T-helper 2 cell treated with Interferon-gamma antibody and Interleukin-4, amounts not matched to agents 5 μg/mL and 100 μg/mL, for 36 hours (primary cell): Measurements from ENCODE around the gene PRLR.

Experiments
- DNase-seq: peaks from one replicate; pipeline ENCODE4 v3.0.0; 2021; ENCODE audit warnings: low spot score
- H3K27ac Mint-ChIP-seq: one replicate; pipeline ENCODE4 v1.8.0; 2021; ENCODE audit warnings: mild to moderate bottlenecking, mixed read lengths
- H3K27me3 Mint-ChIP-seq: one replicate; pipeline ENCODE4 v1.8.0; 2021; ENCODE audit warnings: low read depth, mixed read lengths
- H3K36me3 Mint-ChIP-seq: one replicate; pipeline ENCODE4 v1.8.0; 2021; ENCODE audit warnings: low read depth, mixed read lengths
- H3K4me1 Mint-ChIP-seq: one replicate; pipeline ENCODE4 v1.8.0; 2021; ENCODE audit warnings: low read depth, mixed read lengths
- H3K4me3 Mint-ChIP-seq: one replicate; pipeline ENCODE4 v1.8.0; 2022; ENCODE audit warnings: mild to moderate bottlenecking, moderate library complexity, mixed read lengths
- H3K9me3 Mint-ChIP-seq: one replicate; pipeline ENCODE4 v1.8.0; 2021; ENCODE audit warnings: mixed read lengths

PRLR gene

GRCh38 chr5:35172533-35172932 is 57.8 kb downstream of the PRLR start:
- Mint-ChIP-seq H3K4me1 (no peaks in the 10 kb centered on the region), H3K36me3 (no peaks in the 10 kb centered on the region), H3K27me3 (no peaks in the 10 kb centered on the region), H3K9me3 (peaks cover 2% of the 10 kb centered on the region), H3K27ac (no peak overlapping the region), H3K4me3 (no peak overlapping the region)
- DNase-seq = no peak

DNA sequence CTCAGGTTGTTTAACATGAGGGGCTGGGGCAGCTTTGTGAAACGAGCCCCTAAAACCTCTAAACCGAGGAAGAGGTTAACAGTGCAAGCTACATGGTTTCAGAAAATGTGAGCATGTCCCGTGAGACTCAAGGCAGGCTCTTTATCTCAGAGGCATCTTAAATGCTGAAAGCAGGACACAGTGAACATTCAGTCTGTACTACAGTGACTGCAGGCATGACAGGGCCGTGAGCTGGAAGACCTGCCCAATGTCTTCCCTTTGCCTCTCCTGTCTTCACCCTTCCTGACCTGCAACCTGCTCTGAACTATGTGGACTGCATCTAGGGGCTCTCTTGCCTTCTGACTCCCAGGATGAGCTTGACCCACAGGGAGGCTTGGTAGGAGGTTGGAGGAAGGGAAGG is 58.3 kb downstream of the PRLR start:
- no peak for DNase-seq
- H3K36me3 Mint-ChIP-seq = no peaks in the 10 kb centered on the region
- H3K9me3 Mint-ChIP-seq = peaks cover 7% of the 10 kb centered on the region
- H3K27ac Mint-ChIP-seq = no peak overlapping the region
- no peaks in the 10 kb centered on the region for H3K4me1 Mint-ChIP-seq
- no peaks in the 10 kb centered on the region for H3K27me3 Mint-ChIP-seq
- H3K4me3 Mint-ChIP-seq = no peak overlapping the region

- H3K4me1 Mint-ChIP-seq = no peaks in the 10 kb centered on the region
- no peak overlapping the region for H3K27ac Mint-ChIP-seq
- no peaks in the 10 kb centered on the region for H3K27me3 Mint-ChIP-seq
- no peak overlapping the region for H3K4me3 Mint-ChIP-seq
- no peaks in the 10 kb centered on the region for H3K36me3 Mint-ChIP-seq
- H3K9me3 Mint-ChIP-seq = peaks cover 8% of the 10 kb centered on the region
- no peak for DNase-seq
Observed at GRCh38 chr5:35171078-35171477, 59.2 kb downstream of the PRLR start.

GRCh38 chr5:35166043-35166442 is 64.2 kb downstream of the PRLR start:
- H3K9me3 Mint-ChIP-seq = peaks cover 8% of the 10 kb centered on the region
- H3K27ac Mint-ChIP-seq = no peak overlapping the region
- H3K27me3 Mint-ChIP-seq = no peaks in the 10 kb centered on the region
- DNase-seq = no peak
- no peak overlapping the region for H3K4me3 Mint-ChIP-seq
- no peaks in the 10 kb centered on the region for H3K4me1 Mint-ChIP-seq
- H3K36me3 Mint-ChIP-seq = no peaks in the 10 kb centered on the region

DNA sequence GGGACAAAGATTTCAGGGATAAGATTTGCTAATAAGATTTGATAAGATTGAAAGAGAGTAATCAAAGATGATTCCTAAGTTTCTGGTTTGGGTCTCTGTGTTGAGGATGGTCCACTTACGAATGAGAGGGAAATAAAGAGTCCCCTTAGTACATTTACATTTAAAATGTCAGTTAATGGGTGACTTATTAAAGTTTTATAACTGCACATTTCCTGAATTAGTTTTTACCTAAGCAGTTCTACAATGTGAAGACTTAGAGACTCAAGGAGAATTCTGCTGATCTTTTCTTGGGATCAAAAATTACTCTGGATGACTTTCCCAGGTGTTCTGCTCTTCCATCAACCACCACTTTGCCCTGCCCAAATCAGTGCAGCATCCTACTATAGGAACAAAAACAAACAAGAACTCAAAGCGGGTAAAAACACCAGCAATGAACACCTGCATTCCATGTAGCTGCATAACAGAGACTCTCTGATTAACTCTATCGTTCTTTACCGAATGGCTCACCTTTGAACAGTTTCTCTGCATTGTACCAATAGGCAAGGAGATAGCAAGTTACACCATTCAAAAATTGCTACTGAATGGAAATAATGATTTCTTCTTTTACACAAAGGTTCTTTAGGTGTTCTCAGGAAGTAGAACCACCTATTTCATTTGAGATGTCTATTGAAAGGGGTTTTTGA is 65.3 kb downstream of the PRLR start:
- Mint-ChIP-seq H3K27ac (no peak overlapping the region), H3K9me3 (peaks cover 8% of the 10 kb centered on the region), H3K4me1 (no peaks in the 10 kb centered on the region), H3K4me3 (no peak overlapping the region), H3K36me3 (no peaks in the 10 kb centered on the region), H3K27me3 (no peaks in the 10 kb centered on the region)
- DNase-seq = no peak

- H3K4me1 Mint-ChIP-seq = no peaks in the 10 kb centered on the region
- no peak overlapping the region for H3K27ac Mint-ChIP-seq
- no peak overlapping the region for H3K4me3 Mint-ChIP-seq
- no peaks in the 10 kb centered on the region for H3K36me3 Mint-ChIP-seq
- H3K9me3 Mint-ChIP-seq = peaks cover 8% of the 10 kb centered on the region
- H3K27me3 Mint-ChIP-seq = peaks cover 3% of the 10 kb centered on the region
- DNase-seq = no peak
Observed at GRCh38 chr5:35163710-35164033, 66.6 kb downstream of the PRLR start.

DNA sequence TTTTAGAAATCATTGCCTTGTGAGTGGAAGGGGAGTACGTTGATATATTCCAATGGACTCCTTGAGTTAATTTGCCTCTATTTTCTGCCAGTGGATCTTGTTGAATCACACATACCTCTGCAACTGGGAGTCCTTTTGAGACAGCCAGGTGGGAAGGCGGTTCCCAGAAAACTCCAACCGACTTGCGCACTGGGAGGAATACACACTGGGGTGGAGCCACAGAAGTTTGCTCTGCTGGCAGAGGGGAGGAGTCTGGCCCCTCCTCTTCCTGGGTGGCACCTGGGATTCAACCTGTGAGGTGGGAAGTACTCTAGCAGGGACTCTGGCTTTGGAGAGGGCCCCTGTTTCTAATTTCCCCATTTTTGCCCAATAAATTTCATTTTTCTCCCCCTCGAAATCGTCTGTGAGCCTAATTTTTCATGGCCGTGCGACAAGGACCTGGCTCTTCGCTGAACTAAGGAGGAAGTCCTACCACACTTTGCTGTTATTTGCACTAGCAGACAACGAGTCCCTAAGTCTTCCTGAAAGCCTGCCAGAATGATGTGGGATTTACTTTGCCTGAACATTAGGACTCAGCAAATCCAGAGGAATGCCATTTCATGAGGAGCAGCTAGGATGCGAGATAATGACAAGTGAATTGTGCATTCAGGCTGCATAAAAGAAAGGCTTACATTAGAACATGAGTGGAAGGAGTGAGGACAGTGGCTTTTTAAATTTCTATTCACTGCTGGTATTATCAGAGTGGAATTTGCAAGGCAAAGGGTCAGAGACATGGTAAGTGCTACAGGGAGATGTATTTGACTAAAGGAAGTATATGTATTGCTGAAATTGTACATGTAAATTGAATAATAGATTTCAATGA is 67.2 kb downstream of the PRLR start:
- Mint-ChIP-seq H3K9me3 (peaks cover 8% of the 10 kb centered on the region), H3K4me3 (no peak overlapping the region), H3K4me1 (no peaks in the 10 kb centered on the region), H3K36me3 (no peaks in the 10 kb centered on the region), H3K27ac (no peak overlapping the region), H3K27me3 (peaks cover 3% of the 10 kb centered on the region)
- no peak for DNase-seq

DNA sequence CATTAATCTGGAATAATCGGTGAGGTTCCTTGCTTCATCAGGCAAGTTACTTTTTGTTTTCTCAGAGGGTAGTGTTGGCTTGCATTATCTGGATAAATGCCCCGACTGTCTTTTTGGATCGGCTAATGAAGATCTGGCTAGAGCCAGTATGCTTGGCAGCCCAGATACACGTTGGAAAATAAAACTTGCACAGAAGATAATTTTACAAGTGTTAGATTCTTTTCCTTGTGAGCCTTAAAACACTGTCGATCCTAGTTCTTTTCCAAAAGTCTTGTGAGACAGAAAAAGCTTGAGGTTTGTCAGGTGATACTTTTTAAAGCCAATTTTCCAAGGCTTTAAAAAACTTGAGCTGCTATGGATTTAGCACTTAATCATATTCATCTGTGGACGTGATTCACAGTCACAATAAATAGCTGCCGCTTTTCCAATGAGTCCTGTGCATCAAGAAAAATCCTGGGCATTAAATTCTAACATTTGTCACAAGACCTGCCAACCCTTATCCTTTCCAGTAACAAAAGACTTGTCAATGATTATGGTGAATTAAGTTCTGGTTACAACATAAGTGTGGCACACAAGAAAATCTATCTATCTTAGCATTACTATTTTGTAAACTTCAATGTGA is 68.5 kb downstream of the PRLR start:
- Mint-ChIP-seq H3K36me3 (no peaks in the 10 kb centered on the region), H3K4me1 (no peaks in the 10 kb centered on the region), H3K27ac (no peak overlapping the region), H3K9me3 (no peaks in the 10 kb centered on the region), H3K27me3 (peaks cover 3% of the 10 kb centered on the region), H3K4me3 (no peak overlapping the region)
- no peak for DNase-seq

DNA sequence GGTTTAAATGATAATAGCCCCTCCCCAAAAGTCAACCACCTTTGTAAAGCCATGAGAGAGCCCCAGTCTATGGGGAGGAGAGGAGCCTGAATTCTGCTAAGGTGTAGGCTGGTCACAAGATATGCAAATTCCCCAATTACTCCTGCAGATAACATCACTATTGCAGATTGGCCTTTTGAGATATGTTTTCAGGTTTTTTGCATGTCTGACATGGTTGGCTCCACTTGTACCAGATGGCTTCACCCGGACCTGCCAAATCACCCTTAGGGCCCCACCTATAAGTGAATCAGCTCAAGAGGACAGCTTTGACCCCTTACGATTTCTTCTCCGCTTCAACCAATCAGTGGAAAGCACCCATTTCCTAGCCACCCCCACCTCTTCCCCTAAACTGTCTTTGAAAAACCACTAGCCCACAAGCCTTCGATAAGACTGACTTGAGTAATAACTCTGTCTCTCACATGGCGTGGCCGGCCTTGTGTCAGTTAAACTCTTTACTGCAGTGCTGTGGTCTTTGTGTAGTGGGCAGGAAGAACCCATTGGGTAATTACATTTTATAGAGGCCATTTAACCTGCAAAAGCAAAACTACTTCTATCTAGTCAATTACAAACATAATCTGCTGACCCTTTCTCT is 69.7 kb downstream of the PRLR start:
- Mint-ChIP-seq H3K9me3 (no peaks in the 10 kb centered on the region), H3K4me1 (no peaks in the 10 kb centered on the region), H3K27ac (no peak overlapping the region), H3K36me3 (no peaks in the 10 kb centered on the region), H3K27me3 (peaks cover 3% of the 10 kb centered on the region), H3K4me3 (no peak overlapping the region)
- DNase-seq = no peak

DNA sequence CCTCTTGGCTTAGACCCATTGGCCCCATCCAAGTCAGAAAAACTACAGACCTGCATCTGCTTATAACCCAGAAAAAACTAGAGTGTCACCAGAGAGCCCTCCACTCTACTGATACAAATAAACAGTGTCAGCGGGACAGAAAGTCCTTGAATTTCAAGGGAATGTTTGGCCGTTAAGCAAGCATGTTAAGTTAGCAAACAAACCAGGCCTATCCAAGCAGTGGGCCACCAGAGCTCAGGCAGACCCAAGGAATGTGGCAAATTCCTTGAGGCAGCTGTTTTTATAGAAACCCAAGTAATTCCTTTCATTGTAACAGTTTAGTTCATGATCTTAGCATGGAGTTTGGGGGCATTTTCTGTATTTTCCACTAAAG is 70.9 kb downstream of the PRLR start:
- no peak for DNase-seq
- Mint-ChIP-seq H3K9me3 (no peaks in the 10 kb centered on the region), H3K36me3 (no peaks in the 10 kb centered on the region), H3K4me3 (no peak overlapping the region), H3K27me3 (peaks cover 3% of the 10 kb centered on the region), H3K27ac (no peak overlapping the region), H3K4me1 (no peaks in the 10 kb centered on the region)

DNA sequence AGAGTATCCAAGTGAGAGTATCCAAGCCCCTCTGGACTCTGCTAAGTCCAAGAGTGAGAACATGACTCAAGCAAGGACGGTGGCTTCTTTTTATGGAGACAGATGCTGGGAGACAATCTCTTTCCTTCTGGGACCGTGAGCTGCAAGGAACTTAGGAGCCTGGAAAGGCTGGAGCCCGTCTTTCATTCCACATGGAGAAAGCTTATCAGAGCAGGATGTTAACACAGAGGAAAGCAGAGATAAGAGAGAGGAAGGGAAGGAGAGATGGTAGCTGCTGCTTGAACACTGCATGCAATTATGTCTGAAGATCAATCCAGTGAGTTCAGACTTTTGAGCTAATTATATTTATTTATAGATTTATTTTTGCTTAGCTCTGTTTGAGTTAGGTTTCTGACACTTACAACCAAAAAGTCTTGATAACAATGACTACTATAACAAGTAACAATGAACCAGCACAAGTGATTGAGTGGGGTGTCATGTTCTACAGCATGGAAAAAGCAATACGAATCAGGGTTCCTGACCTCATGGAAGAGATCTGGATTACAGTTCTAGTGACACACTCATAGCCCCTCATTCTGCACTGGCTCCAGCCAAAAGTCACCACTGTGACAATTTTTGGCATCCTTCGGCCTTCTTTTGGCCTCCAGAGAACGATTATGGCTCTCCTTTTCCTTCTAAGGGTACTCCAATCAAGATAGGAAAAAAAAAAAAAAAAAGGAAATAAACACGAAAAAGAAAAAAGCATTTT is 71.5 kb downstream of the PRLR start:
- Mint-ChIP-seq H3K36me3 (no peaks in the 10 kb centered on the region), H3K27ac (no peak overlapping the region), H3K4me3 (no peak overlapping the region), H3K9me3 (no peaks in the 10 kb centered on the region), H3K4me1 (no peaks in the 10 kb centered on the region), H3K27me3 (peaks cover 3% of the 10 kb centered on the region)
- DNase-seq = no peak

GRCh38 chr5:35158204-35158603 is 72.1 kb downstream of the PRLR start:
- H3K4me3 Mint-ChIP-seq = no peak overlapping the region
- H3K27me3 Mint-ChIP-seq = peaks cover 3% of the 10 kb centered on the region
- no peak overlapping the region for H3K27ac Mint-ChIP-seq
- H3K36me3 Mint-ChIP-seq = no peaks in the 10 kb centered on the region
- no peak for DNase-seq
- H3K4me1 Mint-ChIP-seq = no peaks in the 10 kb centered on the region
- H3K9me3 Mint-ChIP-seq = no peaks in the 10 kb centered on the region

DNA sequence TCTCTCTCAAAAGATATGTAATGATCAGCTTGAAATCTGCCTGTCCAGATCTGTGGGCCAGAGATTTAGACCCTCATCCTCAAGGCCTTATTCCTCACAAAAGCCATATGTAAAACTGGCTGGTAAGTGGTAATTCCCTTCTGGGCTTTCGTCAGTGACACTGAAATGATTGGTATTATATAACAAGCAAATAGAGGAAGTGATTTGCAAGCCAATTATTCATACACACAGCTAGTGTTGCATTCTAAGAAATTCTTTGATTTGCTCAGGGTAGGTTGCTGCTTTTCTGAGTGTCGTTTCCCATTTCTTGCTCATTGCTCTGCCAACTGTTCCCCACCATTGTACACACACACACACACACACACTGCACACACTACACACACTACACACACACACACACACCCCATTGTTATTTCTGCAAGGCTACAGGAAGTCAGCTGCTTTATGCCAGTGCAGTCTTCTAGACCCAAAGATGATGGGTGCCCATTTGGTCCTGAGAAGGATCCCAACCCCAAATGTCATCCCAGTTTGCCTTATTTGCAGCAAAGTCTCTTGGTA is 76.8 kb downstream of the PRLR start:
- Mint-ChIP-seq H3K4me3 (no peak overlapping the region), H3K27ac (no peak overlapping the region), H3K4me1 (no peaks in the 10 kb centered on the region), H3K27me3 (no peaks in the 10 kb centered on the region), H3K36me3 (no peaks in the 10 kb centered on the region), H3K9me3 (no peaks in the 10 kb centered on the region)
- no peak for DNase-seq
